ENCODE measurements around the gene COL23A1. TPM values are rescaled to one million over a fixed set of nuclear protein-coding genes. Genes with fewer than 3 reads are reported as not detected.

Gene COL23A1
- total RNA-seq, 1 experiment from 2014 or later = not detected

- peaks cover 10% of the 10 kb centered on the region for H3K4me1 ChIP-seq (ENCODE audit: insufficient read depth, low read length, poor library complexity, severe bottlenecking)
- H3K36me3 ChIP-seq (ENCODE audit: insufficient read depth, low read length, poor library complexity, severe bottlenecking) = peaks cover 86% of the 10 kb centered on the region
- intact Hi-C loops (cut with micrococcal nuclease; ENCODE audit: unreplicated experiment) = no loop called here
- CTCF ChIA-PET = no interaction called here
- BruUV-seq (replicated peaks) = no TSS peak
- H3K27me3 ChIP-seq (replicated peaks; ENCODE audit: insufficient read depth, low read depth, low read length, poor library complexity) = no peaks in the 10 kb centered on the region
- H3K4me3 ChIP-seq (ENCODE audit: low read depth, low read length, poor library complexity, severe bottlenecking) = no peak overlapping the region
- DNase-seq (ENCODE audit: low spot score) = no peak
- H3K27ac ChIP-seq (ENCODE audit: low read depth, low read length, poor library complexity, severe bottlenecking) = no peak overlapping the region
- TF ChIP-seq EZH2 (IDR thresholded peaks at IDR 0.05; ENCODE audit: borderline replicate concordance, low read depth, low read length, poor library complexity, severe bottlenecking) (no peak), CTCF (conservative IDR thresholded peaks at IDR 0.05; ENCODE audit: low read depth, low read length) (no peak)
- H3K9me3 ChIP-seq (ENCODE audit: low read depth, low read length, poor library complexity, severe bottlenecking) = no peaks in the 10 kb centered on the region
- POLR2A ChIA-PET (ENCODE audit: low non-redundant PET) = interaction anchor here (1.1 kb wide), 1 partner anchor 9 kb away, joined by 4 read pairs; the partner anchor contains the start of gene HNRNPAB
Observed at GRCh38 chr5:178213003-178213461, 377.2 kb downstream of the COL23A1 start.

- CTCF ChIA-PET = no interaction called here
- TF ChIP-seq EZH2 (IDR thresholded peaks at IDR 0.05; ENCODE audit: borderline replicate concordance, low read depth, low read length, poor library complexity, severe bottlenecking) = no peak
- no peak for TF ChIP-seq CTCF (conservative IDR thresholded peaks at IDR 0.05; ENCODE audit: low read depth, low read length)
- no peaks in the 10 kb centered on the region for H3K9me3 ChIP-seq (ENCODE audit: low read depth, low read length, poor library complexity, severe bottlenecking)
- H3K27me3 ChIP-seq (replicated peaks; ENCODE audit: insufficient read depth, low read depth, low read length, poor library complexity) = no peaks in the 10 kb centered on the region
- H3K4me3 ChIP-seq (ENCODE audit: low read depth, low read length, poor library complexity, severe bottlenecking) = no peak overlapping the region
- H3K4me1 ChIP-seq (ENCODE audit: insufficient read depth, low read length, poor library complexity, severe bottlenecking) = peaks cover 10% of the 10 kb centered on the region
- intact Hi-C loops (cut with micrococcal nuclease; ENCODE audit: unreplicated experiment) = no loop called here
- no peak for DNase-seq (ENCODE audit: low spot score)
- POLR2A ChIA-PET (ENCODE audit: low non-redundant PET) = interaction anchor here (1.1 kb wide), 1 partner anchor 8 kb away, joined by 4 read pairs; the partner anchor contains the start of gene HNRNPAB
- H3K27ac ChIP-seq (ENCODE audit: low read depth, low read length, poor library complexity, severe bottlenecking) = no peak overlapping the region
- no TSS peak for BruUV-seq (replicated peaks)
- peaks cover 92% of the 10 kb centered on the region for H3K36me3 ChIP-seq (ENCODE audit: insufficient read depth, low read length, poor library complexity, severe bottlenecking)
Observed at GRCh38 chr5:178212241-178213002, 377.8 kb downstream of the COL23A1 start.

- CTCF ChIA-PET = no interaction called here
- TF ChIP-seq CTCF (conservative IDR thresholded peaks at IDR 0.05; ENCODE audit: low read depth, low read length) (no peak), EZH2 (IDR thresholded peaks at IDR 0.05; ENCODE audit: borderline replicate concordance, low read depth, low read length, poor library complexity, severe bottlenecking) (no peak)
- Histone ChIP-seq H3K4me3 (ENCODE audit: low read depth, low read length, poor library complexity, severe bottlenecking) (no peak overlapping the region), H3K9me3 (ENCODE audit: low read depth, low read length, poor library complexity, severe bottlenecking) (no peaks in the 10 kb centered on the region), H3K36me3 (ENCODE audit: insufficient read depth, low read length, poor library complexity, severe bottlenecking) (peaks cover 94% of the 10 kb centered on the region), H3K4me1 (ENCODE audit: insufficient read depth, low read length, poor library complexity, severe bottlenecking) (peaks cover 18% of the 10 kb centered on the region), H3K27ac (ENCODE audit: low read depth, low read length, poor library complexity, severe bottlenecking) (no peak overlapping the region), H3K27me3 (replicated peaks; ENCODE audit: insufficient read depth, low read depth, low read length, poor library complexity) (no peaks in the 10 kb centered on the region)
- intact Hi-C loops (cut with micrococcal nuclease; ENCODE audit: unreplicated experiment) = no loop called here
- no peak for DNase-seq (ENCODE audit: low spot score)
- POLR2A ChIA-PET (ENCODE audit: low non-redundant PET) = interaction anchor here (0.7 kb wide), 1 partner anchor 19 kb away, joined by 3 read pairs; no protein-coding TSS in a partner anchor
- BruUV-seq (replicated peaks) = no TSS peak
Observed at GRCh38 chr5:178211095-178212048, 378.8 kb downstream of the COL23A1 start.
